HG03060 (cell line): ENCODE measurements around the gene KCNJ16.

ENCODE experiments used
- ATAC-seq: cut with Tn5 transposase; IDR thresholded peaks from one replicate; pipeline ENCODE4 v1.9.1; 2021; ENCODE audit warnings: low read depth, moderate number of reproducible peaks; ENCODE audit not compliant: unreplicated experiment

The KCNJ16 gene

DNA sequence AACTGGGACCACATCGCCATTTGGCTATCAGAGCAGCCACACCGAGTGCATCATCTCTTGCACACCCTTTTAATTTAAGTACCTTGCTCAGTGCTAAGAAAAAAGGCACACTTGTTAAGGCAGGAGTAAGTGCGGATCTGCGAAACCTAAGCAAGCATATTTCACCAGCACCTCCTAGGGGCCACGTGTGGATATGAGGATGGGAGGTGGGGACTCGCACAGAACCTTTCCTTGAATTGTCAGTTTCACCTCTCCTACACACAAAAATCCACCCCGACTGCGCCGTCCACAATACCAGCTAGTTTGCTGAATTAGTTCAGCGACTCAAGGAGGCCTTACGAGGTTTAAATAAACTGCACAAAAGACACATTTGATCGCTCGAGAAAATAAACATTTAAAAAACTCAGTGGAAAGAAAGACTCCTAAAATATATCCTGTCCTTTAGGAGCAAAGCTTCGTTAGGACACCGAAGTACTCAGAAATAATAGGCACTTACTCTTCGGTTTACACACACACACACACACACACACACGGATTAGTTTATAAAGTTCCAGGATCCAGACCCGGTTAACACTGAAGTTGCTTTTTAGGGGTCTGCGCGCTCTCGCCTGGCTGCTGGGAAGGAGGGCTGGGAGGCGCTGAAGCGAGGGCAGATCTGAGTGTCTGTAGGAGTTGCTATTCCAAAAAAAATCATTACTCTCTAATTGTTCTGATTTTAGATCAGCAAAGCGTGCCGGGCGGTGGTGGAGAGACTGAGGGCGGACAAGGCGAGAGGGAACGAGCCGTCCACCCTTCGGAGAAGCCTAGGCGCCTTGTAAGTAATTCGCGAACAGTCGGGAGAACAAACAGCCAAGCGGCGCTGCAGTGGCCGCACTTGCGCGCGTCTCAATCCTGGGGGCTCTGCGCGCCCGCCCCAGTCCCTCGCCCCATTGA is 93.3 kb downstream of the KCNJ16 start:
- ATAC-seq = no peak

DNA sequence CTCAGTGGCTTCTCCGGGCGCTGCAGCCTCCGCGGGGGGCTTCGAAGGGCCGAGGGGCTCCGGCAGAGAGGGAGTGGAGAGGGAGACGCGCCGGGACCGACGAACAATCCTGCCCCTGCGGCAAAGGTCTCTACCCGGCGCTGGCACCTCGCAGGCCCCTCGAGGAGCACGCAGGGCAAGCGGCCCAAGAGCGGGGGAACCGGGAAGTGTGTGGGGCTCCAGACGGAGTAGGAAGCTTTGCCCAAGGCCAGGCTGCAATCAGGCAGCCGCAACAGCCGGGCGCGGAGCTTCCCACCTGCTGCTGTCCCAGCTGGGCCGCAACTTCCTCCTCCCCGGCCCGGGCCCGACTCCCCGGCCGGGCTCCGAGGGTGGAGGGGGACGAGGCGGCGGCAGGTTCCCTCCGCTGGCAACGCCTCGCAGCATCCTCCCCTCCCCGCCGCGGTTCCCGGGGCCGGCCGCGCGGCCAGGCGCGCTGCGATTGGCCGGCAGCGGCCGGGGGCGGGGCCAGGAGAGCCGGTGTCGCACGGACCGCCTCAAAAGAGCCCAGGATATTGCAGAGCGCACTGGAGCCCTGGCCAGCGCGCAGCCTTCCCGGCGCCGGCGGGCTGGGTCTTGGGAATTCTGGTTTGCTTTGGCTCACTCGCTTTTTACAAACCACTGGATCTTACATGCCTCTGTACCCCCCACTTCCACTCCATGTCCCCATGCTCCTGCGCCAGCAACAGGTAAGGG is 94.1 kb downstream of the KCNJ16 start, which contains the start of gene KCNJ2:
KCNJ2 (plus strand) TSS at position 556 of the 732 bp plus-strand sequence. CDS start 5,508 bp downstream, outside the sequence.
- no peak for ATAC-seq

DNA sequence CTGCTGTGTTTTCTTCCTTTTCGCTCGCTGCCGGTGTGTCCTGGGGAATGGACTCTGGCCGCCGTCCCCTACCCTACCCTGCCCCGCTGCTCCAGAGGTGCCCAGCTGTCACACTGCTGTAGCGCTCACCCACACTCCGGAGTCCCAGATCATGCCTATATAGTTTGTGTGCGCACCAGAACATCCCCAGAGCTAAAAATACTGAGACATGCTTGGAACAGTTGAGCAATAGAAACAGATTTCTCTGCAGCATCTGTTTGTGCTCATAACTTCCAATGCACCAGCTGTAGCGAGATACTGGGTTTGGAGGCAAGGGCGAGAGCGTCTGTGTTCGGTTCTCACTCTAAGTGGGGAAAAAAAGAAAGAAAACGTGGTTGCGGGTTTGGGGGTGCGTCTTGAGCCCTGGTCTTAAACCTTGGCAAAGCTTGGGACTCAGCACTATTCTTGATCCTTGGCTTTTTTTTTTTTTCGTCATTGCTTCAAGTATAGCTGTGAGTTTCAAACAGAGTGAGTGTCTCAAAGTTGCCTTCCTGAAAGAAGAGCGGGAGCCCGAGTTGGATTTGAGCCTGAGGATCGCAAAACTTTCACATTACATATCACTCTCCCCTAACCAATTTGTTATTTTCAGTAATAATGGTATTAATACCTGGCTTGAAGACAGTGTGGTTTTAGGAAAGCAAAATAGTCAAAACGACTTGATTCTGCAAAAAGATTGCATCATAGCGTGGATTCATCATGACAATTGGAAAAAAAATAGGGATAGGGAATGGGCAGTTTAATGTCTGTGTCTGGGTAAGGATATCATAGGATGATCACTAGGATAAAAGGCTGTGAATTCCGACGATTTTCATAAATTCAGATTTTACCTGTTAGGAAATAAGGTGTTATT is 94.9 kb downstream of the KCNJ16 start:
- ATAC-seq = no peak

DNA sequence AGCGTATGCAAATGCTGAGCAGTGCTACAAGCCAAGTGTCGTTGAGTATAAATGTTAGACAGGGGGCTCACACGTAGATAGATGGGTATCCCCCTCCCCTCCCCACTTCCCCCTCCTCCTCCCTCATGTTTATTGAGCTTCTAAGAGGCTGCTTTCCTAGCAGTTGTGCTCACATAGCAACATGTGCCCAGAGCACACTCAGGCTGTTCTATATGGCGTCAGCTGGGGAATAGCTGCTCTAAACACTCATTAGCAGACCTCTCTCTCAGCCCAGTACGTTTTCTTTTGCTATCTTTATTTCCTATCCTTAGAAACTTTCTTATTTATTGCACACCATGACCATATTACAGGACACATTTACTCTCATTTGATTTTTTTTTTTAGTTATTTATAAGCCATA is 96.1 kb downstream of the KCNJ16 start:
- ATAC-seq = no peak

DNA sequence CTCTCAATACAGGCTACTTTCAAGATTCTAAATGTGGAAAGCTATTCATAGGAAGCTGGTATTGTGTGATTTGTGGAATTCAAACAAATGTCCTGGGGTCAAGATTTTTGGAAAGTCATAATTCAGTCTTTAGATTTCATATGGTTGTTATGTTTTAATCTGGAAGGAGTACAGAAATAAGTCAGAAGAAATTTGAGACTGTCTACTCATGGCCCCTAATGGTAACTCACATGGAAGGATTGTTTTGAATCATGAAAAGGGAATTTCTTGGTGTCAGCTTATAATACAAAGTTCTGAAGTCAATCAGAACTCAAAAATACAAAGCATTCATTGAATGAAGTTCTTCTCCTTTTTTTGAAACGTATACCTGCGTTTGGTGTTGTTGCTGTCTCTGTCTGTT is 97.4 kb downstream of the KCNJ16 start:
- ATAC-seq = no peak

DNA sequence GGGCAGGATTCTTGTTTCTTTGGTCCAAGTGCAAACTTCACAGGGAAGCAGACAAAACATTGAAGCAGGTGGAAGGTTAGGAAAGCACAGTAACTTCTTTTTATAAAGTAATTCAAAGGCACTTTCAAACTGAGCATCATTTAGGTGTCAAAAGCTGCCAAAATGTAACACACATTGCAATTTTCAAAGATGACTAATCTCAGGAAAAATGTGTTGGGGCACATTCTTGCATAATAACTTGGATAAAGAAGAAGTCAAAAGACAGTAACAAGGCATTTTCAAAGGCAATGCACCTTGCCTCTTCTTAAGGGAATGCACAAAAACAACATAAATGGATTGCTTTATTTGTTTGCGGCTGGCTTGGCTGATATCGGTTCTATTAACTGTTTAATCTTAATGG is 97.9 kb downstream of the KCNJ16 start:
- no peak for ATAC-seq

DNA sequence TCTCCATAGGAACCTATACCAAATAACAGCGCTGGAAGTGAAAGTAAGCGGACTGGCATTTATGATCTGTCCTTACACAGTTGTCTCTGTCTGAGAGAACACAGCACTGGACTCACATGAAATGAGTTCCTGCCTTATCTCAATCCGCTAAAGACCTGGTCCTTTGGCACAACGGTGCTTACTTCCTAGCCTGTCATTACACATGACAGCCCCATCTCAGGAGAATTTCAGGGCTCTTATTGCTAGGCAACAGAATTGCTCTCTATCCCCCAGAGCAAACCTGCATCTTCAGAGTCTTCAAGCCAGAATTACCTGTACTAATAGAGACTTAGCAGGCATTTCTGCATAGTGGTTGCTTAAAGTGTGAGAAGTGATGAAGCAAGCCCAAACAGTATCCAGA is 98.7 kb downstream of the KCNJ16 start:
- ATAC-seq = no peak

GRCh38 chr17:70181376-70181775 is 106.4 kb downstream of the KCNJ16 start:
- no peak for ATAC-seq

DNA sequence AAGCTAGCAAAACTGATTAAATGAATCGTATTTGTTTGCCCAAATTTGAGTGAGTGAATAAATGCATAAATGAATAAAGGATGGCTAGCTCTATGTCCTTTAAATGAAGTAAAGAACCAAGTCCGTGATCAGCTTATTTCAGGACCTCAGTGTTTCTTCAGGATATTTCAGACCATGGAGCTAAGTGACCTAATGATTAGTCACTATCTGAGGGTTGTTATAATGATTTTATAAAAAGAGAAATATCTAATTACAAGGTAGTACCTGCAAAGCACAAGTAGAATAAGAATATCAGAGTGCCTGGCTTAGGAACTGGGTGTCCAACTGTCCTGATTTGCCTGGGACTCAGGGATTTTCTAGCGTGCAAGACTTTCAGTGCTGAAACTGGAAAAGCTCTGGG is 106.8 kb downstream of the KCNJ16 start:
- no peak for ATAC-seq

- ATAC-seq = no peak
Observed at GRCh38 chr17:70183508-70183907, 108.5 kb downstream of the KCNJ16 start.

GRCh38 chr17:70184207-70184606 is 109.2 kb downstream of the KCNJ16 start:
- no peak for ATAC-seq

GRCh38 chr17:70184770-70185169 is 109.7 kb downstream of the KCNJ16 start:
- no peak for ATAC-seq
